ENCODE data around the gene DGCR2. TPM values are rescaled to one million over a fixed set of nuclear protein-coding genes. Genes with fewer than 3 reads are reported as not detected.

Gene DGCR2
- total and polyA plus RNA-seq, 3 experiments from 2014 or later: 26.9 to 51.7 (median 28.4) TPM

GRCh38 chr22:19114984-19115552, 7.1 kb downstream of the DGCR2 start:
- CTCF ChIA-PET: interaction anchor here (0.6 to 1.4 kb wide), 6 partner anchors 10 to 515 kb away, joined by 3 to 5 read pairs (median 3); partner anchors contain the start of gene ESS2
- no peaks in the 10 kb centered on the region for H3K27me3 Mint-ChIP-seq

GRCh38 chr22:19113429-19113828, 8.8 kb downstream of the DGCR2 start:
- no peaks in the 10 kb centered on the region for H3K9me3 Mint-ChIP-seq
- peaks cover 3% of the 10 kb centered on the region for H3K36me3 ChIP-seq (ENCODE audit: insufficient read depth, low read length)
- no peak overlapping the region for H3K27ac ChIP-seq (ENCODE audit: low read depth, low read length)
- H3K36me3 Mint-ChIP-seq: peaks cover 0 to 14% (median 0%) of the 10 kb centered on the region in 3 donors
- ChIA-PET CTCF (no interaction called here), POLR2A (no interaction called here)
- peaks cover 0 to 1% of the 10 kb centered on the region in 2 donors for H3K27me3 Mint-ChIP-seq
- no peaks in the 10 kb centered on the region for H3K9me3 ChIP-seq (ENCODE audit: low read length)
- peak overlapping the region in 1 of 8 donors; percentile 51 for H3K27ac Mint-ChIP-seq
- H3K4me3 Mint-ChIP-seq: no peak overlapping the region
- no peak for DNase-seq
- no peaks in the 10 kb centered on the region for H3K27me3 ChIP-seq (ENCODE audit: insufficient read depth, low read length, poor library complexity, severe bottlenecking)
- no peak overlapping the region for H3K4me3 ChIP-seq (ENCODE audit: low read length)
- peaks cover 70% of the 10 kb centered on the region for H3K4me1 ChIP-seq (ENCODE audit: insufficient read depth, low read length)
- peaks cover 73 to 88% (median 87%) of the 10 kb centered on the region in 3 donors for H3K4me1 Mint-ChIP-seq

More at GRCh38 chr22:19114984-19115552, 7.1 kb downstream of the DGCR2 start:
- Histone ChIP-seq H3K27ac (ENCODE audit: low read depth, low read length) (no peak overlapping the region), H3K36me3 (ENCODE audit: insufficient read depth, low read length) (peaks cover 3% of the 10 kb centered on the region), H3K4me3 (ENCODE audit: low read length) (no peak overlapping the region), H3K9me3 (ENCODE audit: low read length) (no peaks in the 10 kb centered on the region), H3K4me1 (ENCODE audit: insufficient read depth, low read length) (peaks cover 71% of the 10 kb centered on the region), H3K27me3 (ENCODE audit: insufficient read depth, low read length, poor library complexity, severe bottlenecking) (no peaks in the 10 kb centered on the region)
- no peaks in the 10 kb centered on the region for H3K9me3 Mint-ChIP-seq
- POLR2A ChIA-PET: no interaction called here
- H3K36me3 Mint-ChIP-seq: peaks cover 0 to 19% (median 0%) of the 10 kb centered on the region in 3 donors
- peak in 1 of 5 donors; percentile 15 for DNase-seq
- peak overlapping the region in 7 of 8 donors; percentile 38 to 87 (median 61) for H3K27ac Mint-ChIP-seq
- peak overlapping the region in 1 of 7 donors; percentile 13 for H3K4me3 Mint-ChIP-seq
- peaks cover 72 to 87% (median 86%) of the 10 kb centered on the region in 3 donors for H3K4me1 Mint-ChIP-seq

- peaks cover 74 to 88% (median 87%) of the 10 kb centered on the region in 3 donors for H3K4me1 Mint-ChIP-seq
- peaks cover 70% of the 10 kb centered on the region for H3K4me1 ChIP-seq (ENCODE audit: insufficient read depth, low read length)
- ChIA-PET CTCF (interaction anchor here (1.2 kb wide), 1 partner anchor 10 kb away, joined by 3 read pairs; the partner anchor contains the start of gene DGCR2), POLR2A (interaction anchor here (1.5 kb wide), 1 partner anchor 10 kb away, joined by 11 read pairs; the partner anchor contains the start of gene DGCR2)
- H3K27ac ChIP-seq (ENCODE audit: low read depth, low read length): no peak overlapping the region
- H3K9me3 ChIP-seq (ENCODE audit: low read length): no peaks in the 10 kb centered on the region
- no peaks in the 10 kb centered on the region for H3K27me3 ChIP-seq (ENCODE audit: insufficient read depth, low read length, poor library complexity, severe bottlenecking)
- DNase-seq: no peak
- H3K36me3 ChIP-seq (ENCODE audit: insufficient read depth, low read length): peaks cover 3% of the 10 kb centered on the region
- H3K4me3 Mint-ChIP-seq: no peak overlapping the region
- peaks cover 0 to 14% (median 0%) of the 10 kb centered on the region in 3 donors for H3K36me3 Mint-ChIP-seq
- no peak overlapping the region for H3K4me3 ChIP-seq (ENCODE audit: low read length)
- H3K9me3 Mint-ChIP-seq: no peaks in the 10 kb centered on the region
- peak overlapping the region; percentile 49 to 91 (median 90) for H3K27ac Mint-ChIP-seq
- peaks cover 0 to 1% of the 10 kb centered on the region in 2 donors for H3K27me3 Mint-ChIP-seq
Observed at GRCh38 chr22:19111584-19111983, 10.6 kb downstream of the DGCR2 start.

GRCh38 chr22:19111140-19111539, 11.1 kb downstream of the DGCR2 start:
- ChIA-PET CTCF (interaction anchor here (1.2 kb wide), 1 partner anchor 11 kb away, joined by 3 read pairs; the partner anchor contains the start of gene DGCR2), POLR2A (interaction anchor here (0.7 to 1.5 kb wide), 2 partner anchors 11 to 35 kb away, joined by 4 to 11 read pairs; partner anchors contain the start of gene DGCR2)
- Mint-ChIP-seq H3K27me3 (peaks cover 0 to 1% of the 10 kb centered on the region in 2 donors), H3K9me3 (no peaks in the 10 kb centered on the region), H3K36me3 (peaks cover 0 to 14% (median 0%) of the 10 kb centered on the region in 3 donors), H3K27ac (peak overlapping the region; percentile 49 to 91 (median 90)), H3K4me3 (peak overlapping the region in 4 of 7 donors; percentile 16 to 36 (median 26)), H3K4me1 (peaks cover 74 to 88% (median 87%) of the 10 kb centered on the region in 3 donors)
- Histone ChIP-seq H3K4me1 (ENCODE audit: insufficient read depth, low read length) (peaks cover 70% of the 10 kb centered on the region), H3K27ac (ENCODE audit: low read depth, low read length) (no peak overlapping the region), H3K4me3 (ENCODE audit: low read length) (no peak overlapping the region), H3K36me3 (ENCODE audit: insufficient read depth, low read length) (peaks cover 3% of the 10 kb centered on the region), H3K27me3 (ENCODE audit: insufficient read depth, low read length, poor library complexity, severe bottlenecking) (no peaks in the 10 kb centered on the region), H3K9me3 (ENCODE audit: low read length) (no peaks in the 10 kb centered on the region)
- DNase-seq: no peak

- ChIA-PET POLR2A (interaction anchor here (0.7 to 1.5 kb wide), 3 partner anchors 11 to 34 kb away, joined by 4 to 11 read pairs (median 5); partner anchors contain the start of genes DGCR2 and ESS2), CTCF (interaction anchor here (0.9 to 1.2 kb wide), 2 partner anchors 11 to 12 kb away, joined by 3 read pairs; partner anchors contain the start of gene DGCR2)
- Histone ChIP-seq H3K4me1 (ENCODE audit: insufficient read depth, low read length) (peaks cover 68% of the 10 kb centered on the region), H3K36me3 (ENCODE audit: insufficient read depth, low read length) (peaks cover 3% of the 10 kb centered on the region), H3K9me3 (ENCODE audit: low read length) (no peaks in the 10 kb centered on the region), H3K27ac (ENCODE audit: low read depth, low read length) (no peak overlapping the region), H3K27me3 (ENCODE audit: insufficient read depth, low read length, poor library complexity, severe bottlenecking) (no peaks in the 10 kb centered on the region), H3K4me3 (ENCODE audit: low read length) (no peak overlapping the region)
- Mint-ChIP-seq H3K4me1 (peaks cover 74 to 88% (median 87%) of the 10 kb centered on the region in 3 donors), H3K27ac (peak overlapping the region; percentile 83 to 91 (median 90)), H3K4me3 (peak overlapping the region in 2 of 7 donors; percentile 16 to 36), H3K9me3 (no peaks in the 10 kb centered on the region), H3K27me3 (peaks cover 0 to 1% of the 10 kb centered on the region in 2 donors), H3K36me3 (peaks cover 0 to 14% (median 0%) of the 10 kb centered on the region in 3 donors)
- no peak for DNase-seq
Observed at GRCh38 chr22:19110646-19111045, 11.6 kb downstream of the DGCR2 start.

- H3K9me3 Mint-ChIP-seq: no peaks in the 10 kb centered on the region
- H3K4me3 ChIP-seq (ENCODE audit: low read length): peak overlapping the region; percentile 48
- H3K27ac Mint-ChIP-seq: peak overlapping the region; percentile 83 to 99 (median 94)
- peaks cover 69 to 87% (median 87%) of the 10 kb centered on the region in 3 donors for H3K4me1 Mint-ChIP-seq
- no peak for DNase-seq
- peaks cover 3% of the 10 kb centered on the region for H3K36me3 ChIP-seq (ENCODE audit: insufficient read depth, low read length)
- peaks cover 62% of the 10 kb centered on the region for H3K4me1 ChIP-seq (ENCODE audit: insufficient read depth, low read length)
- ChIA-PET CTCF (interaction anchor here (0.9 kb wide), 1 partner anchor 12 kb away, joined by 3 read pairs; the partner anchor contains the start of gene DGCR2), POLR2A (interaction anchor here (1.0 to 1.4 kb wide), 2 partner anchors 11 to 34 kb away, joined by 5 to 11 read pairs; partner anchors contain the start of genes DGCR2 and ESS2)
- H3K9me3 ChIP-seq (ENCODE audit: low read length): no peaks in the 10 kb centered on the region
- peak overlapping the region; percentile 21 to 82 (median 79) for H3K4me3 Mint-ChIP-seq
- H3K27ac ChIP-seq (ENCODE audit: low read depth, low read length): peak overlapping the region; percentile 71
- no peaks in the 10 kb centered on the region for H3K27me3 ChIP-seq (ENCODE audit: insufficient read depth, low read length, poor library complexity, severe bottlenecking)
- H3K36me3 Mint-ChIP-seq: peaks cover 0 to 14% (median 0%) of the 10 kb centered on the region in 3 donors
- H3K27me3 Mint-ChIP-seq: peaks cover 0 to 1% of the 10 kb centered on the region in 2 donors
Observed at GRCh38 chr22:19110064-19110458, 12.2 kb downstream of the DGCR2 start.

GRCh38 chr22:19109198-19110063, 12.8 kb downstream of the DGCR2 start:
- peak overlapping the region; percentile 21 to 82 (median 79) for H3K4me3 Mint-ChIP-seq
- POLR2A ChIA-PET: interaction anchor here (0.7 to 1.4 kb wide), 3 partner anchors 12 to 1848 kb away, joined by 4 to 11 read pairs (median 5); partner anchors contain the start of genes DGCR2 and ESS2
- peaks cover 0 to 12% (median 0%) of the 10 kb centered on the region in 3 donors for H3K36me3 Mint-ChIP-seq
- H3K27ac Mint-ChIP-seq: peak overlapping the region; percentile 83 to 99 (median 94)
- Histone ChIP-seq H3K4me3 (ENCODE audit: low read length) (peak overlapping the region; percentile 48), H3K27ac (ENCODE audit: low read depth, low read length) (peak overlapping the region; percentile 71), H3K27me3 (ENCODE audit: insufficient read depth, low read length, poor library complexity, severe bottlenecking) (no peaks in the 10 kb centered on the region), H3K9me3 (ENCODE audit: low read length) (no peaks in the 10 kb centered on the region), H3K4me1 (ENCODE audit: insufficient read depth, low read length) (peaks cover 57% of the 10 kb centered on the region), H3K36me3 (ENCODE audit: insufficient read depth, low read length) (peaks cover under 1% of the 10 kb centered on the region)
- H3K9me3 Mint-ChIP-seq: no peaks in the 10 kb centered on the region
- H3K4me1 Mint-ChIP-seq: peaks cover 64 to 85% (median 82%) of the 10 kb centered on the region in 3 donors
- CTCF ChIA-PET: interaction anchor here (0.9 to 1.6 kb wide), 2 partner anchors 13 to 369 kb away, joined by 3 read pairs; partner anchors contain the start of gene DGCR2
- peaks cover 0 to 1% of the 10 kb centered on the region in 2 donors for H3K27me3 Mint-ChIP-seq
- peak; percentile 20 to 82 (median 66) for DNase-seq
